H1 (cell line): ENCODE results near the gene TSPEAR. TPM values are rescaled to one million over a fixed set of nuclear protein-coding genes. Genes with fewer than 3 reads are reported as not detected.

Source experiments
- CTCF ChIA-PET: fragments of 300-600 bp; sonication (Branson Sonifier 250); formaldehyde crosslinking; loops from one replicate; lab custom pipeline; 2021; ENCODE audit not compliant: partially characterized antibody; lab: Charles Lee
- POLR2A ChIA-PET: fragments of 300-600 bp; sonication (Branson Sonifier 250); formaldehyde crosslinking; loops from one replicate; lab custom pipeline; 2021; ENCODE audit warnings: inconsistent platforms; ENCODE audit not compliant: partially characterized antibody; lab: Charles Lee
- DNase-seq, 2 experiments: peaks; one replicate each; pipeline versions ENCODE4 v3.0.0 to v3.0.0-alpha.2; 2010 to 2022; ENCODE audit warnings: low spot score in 2 of 2, low read depth in 1 of 2, mixed read lengths in 1 of 2
- FAIRE-seq: peaks from 2 replicates; lab custom pipeline; 2011; peaks lifted over from hg19 to GRCh38; lab: Jason Lieb, UNC
- H2AFZ ChIP-seq: 2 replicates; pipeline ENCODE4 v1.8.1; 2012; ENCODE audit warnings: low read length, inconsistent platforms
- H2AK5ac ChIP-seq: 2 replicates; pipeline ENCODE4 v1.6.1; 2013; ENCODE audit warnings: low read depth, low read length
- H2BK120ac ChIP-seq: replicated peaks from 2 replicates; pipeline ENCODE3; 2013; ENCODE audit warnings: low read depth, low read length, inconsistent platforms
- H2BK12ac ChIP-seq: 2 replicates; pipeline ENCODE4 v1.6.1; 2013; ENCODE audit warnings: low read depth, low read length
- H2BK15ac ChIP-seq: 2 replicates; pipeline ENCODE4 v1.6.1; 2013; ENCODE audit warnings: low read length
- H2BK20ac ChIP-seq: 2 replicates; pipeline ENCODE4 v1.6.1; 2013; ENCODE audit warnings: low read length
- H2BK5ac ChIP-seq: 2 replicates; pipeline ENCODE4 v1.6.1; 2013; ENCODE audit warnings: low read depth, low read length
- H3K14ac ChIP-seq: 2 replicates; pipeline ENCODE4 v1.6.1; 2013; ENCODE audit warnings: inconsistent platforms; ENCODE audit not compliant: insufficient read length
- H3K18ac ChIP-seq: 2 replicates; pipeline ENCODE4 v1.6.1; 2013; ENCODE audit warnings: low read length; ENCODE audit errors: extremely low read depth
- H3K23ac ChIP-seq: 2 replicates; pipeline ENCODE4 v1.6.1; 2013; ENCODE audit warnings: inconsistent platforms; ENCODE audit not compliant: insufficient read length
- H3K23me2 ChIP-seq: 2 replicates; pipeline ENCODE4 v1.6.1; 2013; ENCODE audit warnings: low read depth, low read length
- H3K27ac ChIP-seq: 2 replicates; pipeline ENCODE4 v1.6.1; 2011; ENCODE audit warnings: low read depth, low read length, inconsistent platforms
- H3K27me3 ChIP-seq, 4 experiments: replicated peaks in 1 of 4; 1 replicate in 1 of 4; 2 replicates in 3 of 4; pipeline versions ENCODE4 v1.6.1 to v1.8.1; 2011 to 2013; ENCODE audit warnings: low read length in 3 of 4, mild to moderate bottlenecking in 3 of 4, inconsistent platforms in 2 of 4, mixed read lengths in 2 of 4, moderate library complexity in 1 of 4; ENCODE audit not compliant: control insufficient read depth in 3 of 4, insufficient read depth in 3 of 4; ENCODE audit errors: extremely low read depth in 1 of 4
- H3K36me3 ChIP-seq, 4 experiments: 2 replicates each; pipeline versions ENCODE4 v1.6.1 to v1.8.1; 2011 to 2013; ENCODE audit warnings: mild to moderate bottlenecking in 4 of 4, low read length in 3 of 4, moderate library complexity in 2 of 4, control low read depth in 1 of 4, inconsistent platforms in 1 of 4; ENCODE audit not compliant: insufficient read depth in 4 of 4, control insufficient read depth in 2 of 4
- H3K4ac ChIP-seq: replicated peaks from 2 replicates; pipeline ENCODE3; 2013; ENCODE audit warnings: low read length, low read depth, mixed read lengths, inconsistent platforms; ENCODE audit not compliant: insufficient read length
- H3K4me1 ChIP-seq, 4 experiments: replicated peaks in 1 of 4; 1 replicate in 1 of 4; 2 replicates in 3 of 4; pipeline versions ENCODE4 v1.6.1 to v1.8.1; 2011 to 2013; ENCODE audit warnings: low read length in 3 of 4, inconsistent platforms in 2 of 4, mixed read lengths in 1 of 4; ENCODE audit not compliant: insufficient read depth in 4 of 4, control insufficient read depth in 3 of 4
- H3K4me2 ChIP-seq, 2 experiments: 2 replicates each; pipeline versions ENCODE4 v1.6.1 to v1.8.1; 2011 to 2013; ENCODE audit warnings: low read depth in 2 of 2, low read length in 2 of 2, control low read depth in 1 of 2, inconsistent platforms in 1 of 2, mild to moderate bottlenecking in 1 of 2; ENCODE audit not compliant: insufficient read depth in 1 of 2
- H3K4me3 ChIP-seq, 4 experiments: fragments of 200-600, 300-600 bp in 1 of 4; sonication (generic), shearing (Covaris generic), sonication (Bioruptor Twin) in 1 of 4; 2 replicates each; pipeline versions ENCODE4 v1.5.1 to v1.8.1; 2011 to 2016; ENCODE audit warnings: low read length in 4 of 4, low read depth in 3 of 4, control low read depth in 2 of 4, inconsistent platforms in 2 of 4, mild to moderate bottlenecking in 2 of 4, mixed read lengths in 1 of 4, moderate library complexity in 1 of 4; ENCODE audit not compliant: insufficient read depth in 2 of 4; ENCODE audit errors: extremely low read depth in 1 of 4
- H3K56ac ChIP-seq: replicated peaks from 2 replicates; pipeline ENCODE3; 2013; ENCODE audit warnings: low read depth, mild to moderate bottlenecking, mixed read lengths, low read length, inconsistent platforms; ENCODE audit not compliant: insufficient read length
- H3K79me1 ChIP-seq: 2 replicates; pipeline ENCODE4 v1.6.1; 2013; ENCODE audit warnings: low read depth, low read length, control low read depth
- H3K79me2 ChIP-seq, 2 experiments: 2 replicates each; pipeline versions ENCODE4 v1.6.1 to v1.8.1; 2012 to 2013; ENCODE audit warnings: low read length in 2 of 2, mild to moderate bottlenecking in 2 of 2, inconsistent platforms in 1 of 2; ENCODE audit not compliant: insufficient read depth in 2 of 2, control insufficient read depth in 1 of 2
- H3K9ac ChIP-seq, 4 experiments: replicated peaks in 1 of 4; 1 replicate in 1 of 4; 2 replicates in 3 of 4; pipeline versions ENCODE4 v1.6.1 to v1.8.1; 2011 to 2013; ENCODE audit warnings: low read depth in 3 of 4, low read length in 3 of 4, control low read depth in 2 of 4, mild to moderate bottlenecking in 2 of 4, moderate library complexity in 2 of 4, inconsistent platforms in 1 of 4; ENCODE audit errors: extremely low read depth in 1 of 4
- H3K9me3 ChIP-seq, 2 experiments: 2 replicates each; pipeline versions ENCODE4 v1.6.1 to v1.8.1; 2012 to 2013; ENCODE audit warnings: mild to moderate bottlenecking in 2 of 2, moderate library complexity in 2 of 2, control low read depth in 1 of 2, inconsistent platforms in 1 of 2, low read depth in 1 of 2, low read length in 1 of 2, mixed read lengths in 1 of 2; ENCODE audit not compliant: insufficient read depth in 2 of 2
- H4K20me1 ChIP-seq, 2 experiments: replicated peaks in 1 of 2; 2 replicates each; pipeline versions ENCODE3 to v1.8.1; 2011 to 2013; ENCODE audit warnings: inconsistent platforms in 2 of 2, low read length in 2 of 2, mild to moderate bottlenecking in 1 of 2; ENCODE audit not compliant: insufficient read depth in 2 of 2, control insufficient read depth in 1 of 2
- H4K5ac ChIP-seq: 2 replicates; pipeline ENCODE4 v1.6.1; 2013; ENCODE audit warnings: low read length, low read depth, mixed read lengths, inconsistent platforms; ENCODE audit not compliant: insufficient read length
- H4K8ac ChIP-seq: 2 replicates; pipeline ENCODE4 v1.8.0; 2013; ENCODE audit warnings: mild to moderate bottlenecking, moderate library complexity, low read length, inconsistent platforms; ENCODE audit not compliant: insufficient read depth; ENCODE audit errors: extremely low read depth
- H4K91ac ChIP-seq: replicated peaks from 2 replicates; pipeline ENCODE3; 2013; ENCODE audit warnings: low read length, mixed read lengths, inconsistent platforms; ENCODE audit not compliant: insufficient read length
- BRCA1 ChIP-seq: IDR thresholded peaks from 2 replicates; pipeline ENCODE4 v1.6.1; 2012; ENCODE audit warnings: low read depth, low read length, improper control_type of control experiment
- CBX5 ChIP-seq: fragments of 300-800, 300-1000 bp; sonication (generic); IDR thresholded peaks from 2 replicates; pipeline ENCODE4 v1.7.1; 2016; ENCODE audit warnings: antibody characterized with exemption, low read length, low read depth
- EZH2 ChIP-seq: fragments of 200-600 bp; sonication (generic); IDR thresholded peaks from 2 replicates; pipeline ENCODE4 v1.7.1; 2012; ENCODE audit warnings: low read depth, mild to moderate bottlenecking, moderate library complexity, low read length, inconsistent platforms; ENCODE audit not compliant: severe bottlenecking
- GABPA ChIP-seq: IDR thresholded peaks from 2 replicates; pipeline ENCODE4 v1.6.1; 2011; ENCODE audit warnings: mild to moderate bottlenecking, low read length, moderate library complexity, borderline replicate concordance; ENCODE audit not compliant: insufficient read depth
- NRF1 ChIP-seq: IDR thresholded peaks from 2 replicates; pipeline ENCODE4 v1.6.1; 2011; ENCODE audit warnings: mild to moderate bottlenecking, low read depth, low read length, improper control_type of control experiment
- POU5F1 ChIP-seq: IDR thresholded peaks from 2 replicates; pipeline ENCODE4 v1.6.1; 2011; ENCODE audit warnings: low read depth, mild to moderate bottlenecking, low read length, moderate library complexity
- WGBS, 2 experiments: shearing (Covaris generic) in 1 of 2; methylation state at CpG; one replicate each; pipeline versions ENCODE4 v1.1.6 to v1.1.7; 2013 to 2015; ENCODE audit warnings: low lambda C conversion rate in 2 of 2, mixed read lengths in 2 of 2, inconsistent platforms in 1 of 2, low coverage in 1 of 2, missing lambda C conversion rate in 1 of 2; ENCODE audit not compliant: insufficient replicate concordance in 2 of 2, insufficient coverage in 1 of 2, insufficient read length in 1 of 2; ENCODE audit errors: extremely low coverage in 1 of 2, missing lambda C conversion rate in 1 of 2; 5-methylcytosine and 5-hydroxymethylcytosine counted together
- polyA plus RNA-seq, 7 experiments: library from polyadenylated mRNA; depleted of rRNA in 3 of 7; stranded (reverse) in 5 of 7; unstranded in 2 of 7; fragments of >200 nt in 5 of 7; fragments of 200-250 nt in 2 of 7; gene quantifications; 1 replicate in 5 of 7; 2 replicates in 1 of 7; 4 replicates in 1 of 7; pipeline versions ENCODE4 v1.2.1 to v1.2.3, GENCODE V29; 2011 to 2013; ENCODE audit warnings: missing spikeins in 2 of 7, mixed read lengths in 2 of 7
- total RNA-seq: library from RNA; stranded (reverse); fragmentation: NEBNext Ultra II Directional; extraction: Animal tissue kit (Norgen Biotek cat#: 25700); gene quantifications from 2 replicates; pipeline ENCODE4 v1.2.1, GENCODE V29; 2021
- TF ChIP-seq, protein P1 (sequence below): IDR thresholded peaks from 2 replicates; pipeline ENCODE4 v1.6.1; 2011; ENCODE audit warnings: low read length, improper control_type of control experiment

The TSPEAR gene
- total and polyA plus RNA-seq, 2 of the 8 experiments (the other 6 are each of a cell fraction or from before 2014, with no cell fraction given) = 0.58 to 0.89 TPM

DNA sequence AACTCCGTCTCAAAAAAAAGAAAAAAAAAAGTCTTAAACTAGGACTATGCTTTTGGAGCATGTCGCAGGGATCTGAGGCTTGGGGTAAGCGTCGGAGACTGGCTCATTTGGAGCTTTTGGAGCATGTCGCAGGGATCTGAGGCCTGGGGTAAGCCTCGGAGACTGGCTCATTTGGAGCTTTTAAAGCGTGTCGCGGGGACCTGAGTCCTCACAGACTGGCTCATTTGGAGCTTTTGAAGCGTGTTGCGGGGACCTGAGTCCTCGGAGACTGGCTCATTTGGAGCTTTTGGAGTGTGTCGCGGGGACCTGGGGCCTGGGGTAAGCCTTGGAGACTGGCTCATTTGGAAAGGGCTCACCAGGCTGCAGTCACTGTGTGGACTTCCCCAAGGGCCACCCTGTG lies 13.6 kb upstream of the TSPEAR start:
- no peak overlapping the region for H3K4me2 ChIP-seq
- H3K36me3 ChIP-seq = no peaks in the 10 kb centered on the region
- no peaks in the 10 kb centered on the region for H3K79me2 ChIP-seq
- no peak for DNase-seq
- H2BK20ac ChIP-seq = no peak overlapping the region
- no peak overlapping the region for H3K27ac ChIP-seq
- no peaks in the 10 kb centered on the region; a peak in 1 of 4 replicates for H3K9me3 ChIP-seq
- H3K23ac ChIP-seq = no peak overlapping the region
- H4K8ac ChIP-seq = no peak overlapping the region; the same call in 1 of the 2 replicates
- no peak overlapping the region for H2BK5ac ChIP-seq
- no peak overlapping the region for H3K4me3 ChIP-seq
- FAIRE-seq = no peak
- H3K4ac ChIP-seq = no peak overlapping the region
- H3K56ac ChIP-seq = no peak overlapping the region
- no peak overlapping the region for H4K91ac ChIP-seq
- no peak overlapping the region for H3K9ac ChIP-seq
- H2BK120ac ChIP-seq = no peak overlapping the region
- POLR2A ChIA-PET = interaction anchor here (0.6 to 3.0 kb wide), 3 partner anchors 24 to 87 kb away, joined by 4 to 9 read pairs (median 6); no protein-coding TSS in a partner anchor
- no peaks in the 10 kb centered on the region for H4K20me1 ChIP-seq
- no peak overlapping the region for H4K5ac ChIP-seq
- H3K27me3 ChIP-seq = peaks cover 0 to 17% (median 9%) of the 10 kb centered on the region in 4 experiments; a peak in 6 of 7 replicates
- TF ChIP-seq POU5F1 (no peak), NRF1 (no peak), CBX5 (no peak), BRCA1 (no peak), GABPA (no peak), EZH2 (no peak)
- TF ChIP-seq, protein P1, sequence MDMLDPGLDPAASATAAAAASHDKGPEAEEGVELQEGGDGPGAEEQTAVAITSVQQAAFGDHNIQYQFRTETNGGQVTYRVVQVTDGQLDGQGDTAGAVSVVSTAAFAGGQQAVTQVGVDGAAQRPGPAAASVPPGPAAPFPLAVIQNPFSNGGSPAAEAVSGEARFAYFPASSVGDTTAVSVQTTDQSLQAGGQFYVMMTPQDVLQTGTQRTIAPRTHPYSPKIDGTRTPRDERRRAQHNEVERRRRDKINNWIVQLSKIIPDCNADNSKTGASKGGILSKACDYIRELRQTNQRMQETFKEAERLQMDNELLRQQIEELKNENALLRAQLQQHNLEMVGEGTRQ = no peak
- TF ChIP-seq, all 59 proteins: peak for 0
- no peak overlapping the region for H2BK12ac ChIP-seq
- CTCF ChIA-PET = interaction anchor here (0.6 to 1.1 kb wide), 7 partner anchors 9 to 215 kb away, joined by 3 to 5 read pairs (median 3); no protein-coding TSS in a partner anchor
- no peak overlapping the region for H2AK5ac ChIP-seq
- H3K79me1 ChIP-seq = no peaks in the 10 kb centered on the region
- peaks cover 0 to 18% (median 11%) of the 10 kb centered on the region in 4 experiments; a peak in 5 of 7 replicates for H3K4me1 ChIP-seq
- WGBS, 2 experiments = 82% methylated on average over 10 of the region's 14 CpGs; no CpG with 5 or more reads in 1 of the 2 experiments
- no peak overlapping the region for H3K14ac ChIP-seq
- no peak overlapping the region for H2BK15ac ChIP-seq
- no peak overlapping the region for H2AFZ ChIP-seq
- no peak overlapping the region for H3K18ac ChIP-seq
- H3K23me2 ChIP-seq = no peaks in the 10 kb centered on the region; the same call in 1 of the 2 replicates
